GM21723 (cell line): ENCODE results near the gene SLC39A11.
"Not testable (repeated sequence)": the region's sequence is repeated elsewhere in the genome, so short reads cannot be mapped to it uniquely, and the experiment has no call there.

Experiments used
- ATAC-seq: cut with Tn5 transposase; IDR thresholded peaks from one replicate; pipeline ENCODE4 v1.9.1; 2021; ENCODE audit warnings: mild to moderate bottlenecking, moderate library complexity; ENCODE audit not compliant: unreplicated experiment

Gene SLC39A11

DNA sequence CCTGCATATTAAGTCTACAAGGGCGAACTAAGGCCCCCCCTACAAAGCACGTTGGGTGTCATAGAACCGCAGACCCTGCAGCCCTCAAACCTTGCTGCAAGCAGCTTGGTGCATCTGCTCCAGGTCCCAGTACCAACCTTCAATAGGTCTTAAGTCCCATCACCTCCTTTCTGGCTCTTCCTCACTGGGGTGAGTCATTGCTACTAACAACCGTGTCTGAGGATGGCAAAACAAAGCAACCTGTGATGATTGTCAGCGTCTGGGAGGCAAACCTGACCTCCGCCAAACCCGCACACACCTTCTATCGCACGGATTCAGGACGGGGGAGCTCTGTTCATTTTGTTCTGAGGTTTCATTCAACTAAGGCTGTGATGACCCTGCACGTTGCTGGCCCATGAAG lies 138.9 kb downstream of the SLC39A11 start:
- no peak for ATAC-seq

DNA sequence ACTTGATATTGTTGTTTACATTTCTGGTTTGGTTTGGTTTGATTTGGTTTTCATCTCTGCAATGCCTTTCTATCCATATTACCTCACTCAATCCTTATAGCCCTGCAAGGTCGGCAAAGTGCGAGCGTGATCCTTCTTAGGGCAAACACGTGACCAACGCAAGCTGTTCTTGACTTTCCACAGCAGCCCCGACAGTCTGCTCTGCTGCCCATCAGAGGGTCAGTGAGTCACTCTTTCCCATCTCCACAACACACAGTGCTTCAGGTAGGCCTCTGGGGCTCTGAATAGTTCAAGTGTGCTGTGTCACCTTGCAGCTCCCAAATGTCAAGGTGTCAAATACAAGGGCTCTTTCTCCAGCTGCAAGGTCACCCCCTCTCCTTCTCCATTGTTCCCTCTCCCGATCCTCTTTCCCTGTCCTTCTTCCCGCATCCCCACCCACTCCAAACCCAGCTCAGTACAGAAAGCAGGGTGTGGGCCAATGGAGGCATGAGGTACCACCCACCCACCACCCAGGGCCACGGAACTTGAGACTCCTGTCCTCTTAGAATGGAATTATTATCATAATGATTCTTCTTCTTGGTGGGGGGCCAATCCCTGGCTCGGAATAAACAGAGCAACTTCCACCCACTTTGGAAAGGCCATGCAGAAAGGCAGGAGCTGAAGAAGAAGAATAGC lies 139.7 kb downstream of the SLC39A11 start:
- ATAC-seq, result no peak

DNA sequence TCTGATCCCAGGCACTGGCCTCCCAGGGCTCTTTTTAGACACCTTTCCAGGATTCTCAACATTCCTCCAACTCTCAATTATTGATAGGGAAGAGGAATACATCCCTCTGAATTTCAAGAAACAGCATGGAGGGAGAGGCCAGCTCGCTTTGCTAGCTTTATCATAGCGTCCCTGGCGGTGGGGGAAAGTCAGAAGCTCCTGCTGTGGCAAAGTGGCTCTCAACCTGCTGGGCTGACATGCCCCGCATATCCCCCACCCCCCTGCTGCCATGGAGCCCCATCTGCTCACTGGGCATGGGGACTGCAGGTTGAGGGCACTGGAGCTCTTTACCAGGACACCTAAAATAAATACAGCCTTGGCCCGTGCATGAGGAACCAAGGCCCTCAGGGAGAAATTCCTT lies 140.3 kb downstream of the SLC39A11 start:
- no peak for ATAC-seq

DNA sequence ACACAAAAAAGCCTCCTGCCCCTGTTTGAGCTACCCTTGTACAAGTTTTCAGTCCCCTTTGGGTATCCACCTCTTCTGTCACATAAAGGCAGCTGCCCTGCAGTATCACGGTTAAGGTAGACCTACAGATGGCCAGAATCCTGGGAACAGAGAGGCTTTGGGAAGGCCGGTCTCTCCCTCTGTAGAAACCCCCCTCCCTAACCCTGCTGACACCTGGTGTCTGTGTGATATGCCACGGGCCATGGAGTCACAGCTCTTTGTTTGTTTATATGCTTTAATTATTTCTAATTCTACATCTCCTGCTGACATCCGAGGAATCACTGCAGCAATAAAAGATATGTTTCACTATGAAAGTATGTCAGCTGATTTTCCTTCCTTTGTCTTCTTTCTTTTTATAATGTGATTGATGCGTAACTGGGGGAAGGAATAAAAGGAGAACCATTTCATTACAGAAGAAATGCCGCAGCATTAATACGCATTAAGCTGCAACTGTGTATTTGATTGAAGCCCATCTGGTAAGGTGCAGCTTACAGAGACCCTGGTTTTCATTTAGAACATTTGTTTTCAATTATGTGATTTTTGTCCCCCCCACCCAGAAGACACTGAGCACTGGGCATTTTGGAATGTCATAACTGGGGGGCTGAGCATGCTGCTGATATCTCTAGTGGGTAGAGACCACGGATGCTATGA lies 142.1 kb downstream of the SLC39A11 start:
- no peak for ATAC-seq

DNA sequence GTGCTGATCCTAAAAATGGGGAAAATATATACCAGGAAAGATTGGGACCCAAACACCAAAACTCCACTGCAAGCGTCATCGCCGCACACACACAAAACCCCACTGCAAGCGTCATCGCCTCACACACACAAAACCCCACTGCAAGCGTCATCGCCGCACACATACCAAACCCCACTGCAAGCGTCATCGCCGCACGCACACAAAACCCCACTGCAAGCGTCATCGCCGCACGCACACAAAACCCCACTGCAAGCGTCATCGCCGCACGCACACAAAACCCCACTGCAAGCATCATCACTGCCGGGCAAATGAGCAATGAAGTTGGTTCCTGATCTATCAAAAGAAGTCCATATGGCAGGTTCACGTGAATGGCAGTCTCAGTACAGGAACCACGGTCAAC lies 144.4 kb downstream of the SLC39A11 start:
- ATAC-seq, result no peak

DNA sequence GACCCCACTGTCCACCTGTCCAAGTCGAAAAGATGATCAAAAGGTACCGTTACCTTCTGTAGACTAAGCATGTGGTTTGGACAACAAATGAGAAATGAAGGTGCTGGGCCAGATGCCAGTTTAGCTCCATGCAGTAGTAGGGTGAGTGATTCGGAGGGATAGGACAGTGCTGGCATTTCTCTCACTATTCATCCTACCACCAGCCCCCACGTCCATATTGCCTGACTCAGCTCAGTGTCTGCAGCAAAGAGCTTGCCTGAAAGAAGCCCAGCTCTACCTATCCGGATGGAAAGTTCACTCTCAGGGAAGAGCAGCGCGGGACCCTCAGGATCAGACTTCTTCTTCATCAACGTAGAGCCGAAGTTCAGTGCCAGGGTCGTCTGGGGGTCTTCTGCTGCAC lies 145.0 kb downstream of the SLC39A11 start:
- no peak for ATAC-seq

DNA sequence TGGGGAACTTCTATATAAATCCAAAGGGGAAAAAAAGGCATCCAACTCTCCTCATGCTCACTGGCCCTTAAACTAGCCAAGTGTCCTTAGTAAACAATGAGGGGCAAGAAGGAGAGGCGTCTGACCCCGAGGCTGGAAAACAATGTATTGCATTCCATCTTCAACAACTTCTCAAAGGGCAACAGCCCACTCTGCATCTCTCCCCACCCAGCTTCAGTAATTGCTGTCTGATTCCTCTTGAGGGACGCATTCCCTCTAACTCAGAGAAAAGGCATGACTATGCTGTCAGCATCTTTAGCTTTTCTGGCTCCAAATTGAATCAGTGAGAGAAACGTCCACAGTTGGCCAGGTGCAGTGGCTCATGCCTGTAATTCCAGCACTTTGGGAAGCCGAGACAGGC lies 145.8 kb downstream of the SLC39A11 start:
- no peak for ATAC-seq

DNA sequence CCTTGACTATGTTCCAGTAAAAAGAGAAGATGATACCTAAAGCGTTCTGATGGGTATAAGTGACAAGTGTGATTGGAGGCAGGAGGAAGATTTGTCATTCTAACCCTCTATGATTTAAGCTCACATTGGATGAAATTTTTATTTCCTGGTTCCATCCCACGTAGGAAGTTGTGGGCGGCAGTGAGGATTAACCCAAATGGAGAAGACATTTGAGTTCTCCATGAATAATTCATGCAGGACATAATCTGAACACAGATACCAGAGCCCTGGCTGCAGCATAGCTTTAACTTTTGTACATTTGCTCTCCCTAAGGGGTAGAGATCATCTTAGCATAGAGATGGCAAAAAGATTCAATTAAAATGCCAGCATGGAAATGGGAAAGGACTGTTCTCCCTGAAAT lies 146.3 kb downstream of the SLC39A11 start:
- ATAC-seq, result no peak

DNA sequence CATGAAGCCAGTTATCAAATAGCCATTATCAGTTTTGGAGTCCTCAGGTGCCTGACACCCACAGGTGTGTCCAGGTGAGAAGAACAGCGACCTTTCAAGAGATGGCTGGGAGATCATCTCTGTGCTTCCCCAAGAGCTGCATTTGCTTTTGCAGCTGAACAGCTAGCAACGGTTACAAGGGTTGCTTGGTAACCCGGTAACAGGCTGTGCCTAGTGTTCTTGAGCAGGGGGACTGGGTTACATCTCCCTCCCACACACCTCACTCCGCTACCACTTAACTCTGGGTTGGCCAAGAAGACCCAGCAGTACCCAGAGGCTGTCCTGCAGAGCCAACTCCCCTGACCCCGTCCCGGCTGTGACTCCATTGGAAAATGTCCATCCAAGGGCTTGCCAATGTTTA lies 147.0 kb downstream of the SLC39A11 start:
- ATAC-seq, result no peak

DNA sequence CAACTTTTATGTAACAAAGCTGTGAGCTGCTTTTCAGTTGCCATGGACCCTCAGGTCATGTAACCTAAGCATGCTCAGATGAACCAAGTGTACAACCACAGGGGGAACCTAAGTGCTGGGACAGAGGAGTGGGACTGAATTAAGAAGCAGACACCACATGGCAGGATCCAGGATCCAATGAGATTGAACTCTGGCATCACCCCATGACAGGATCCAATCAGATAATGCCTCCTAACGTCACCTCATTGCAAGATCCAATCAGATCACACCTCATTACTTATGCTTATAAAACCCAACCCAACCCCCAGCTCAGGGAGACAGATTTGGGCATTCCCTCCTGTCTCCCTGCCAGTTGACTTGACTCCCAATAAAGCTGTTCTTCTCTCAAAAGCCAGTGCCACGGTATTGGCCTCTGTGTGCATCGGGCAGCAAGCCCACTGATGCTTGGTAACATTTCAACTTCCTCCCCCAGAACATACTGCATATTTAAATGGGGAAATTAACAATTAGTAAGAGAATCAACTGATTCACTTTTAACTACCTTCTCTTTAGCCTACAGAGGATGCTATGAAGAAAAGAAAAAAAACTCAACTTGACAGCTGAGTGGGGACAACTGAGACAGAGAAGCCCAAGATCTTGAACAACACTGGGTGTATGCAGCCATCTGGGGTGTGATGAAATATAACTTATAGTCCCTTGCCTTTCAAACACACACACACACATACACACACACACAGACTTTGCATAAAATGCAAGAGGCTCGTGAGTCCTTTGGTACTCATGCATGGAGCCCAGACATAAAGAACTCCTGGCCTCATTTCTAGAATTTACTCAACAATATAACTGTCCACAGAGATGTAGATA lies 148.4 kb downstream of the SLC39A11 start:
- no peak for ATAC-seq

DNA sequence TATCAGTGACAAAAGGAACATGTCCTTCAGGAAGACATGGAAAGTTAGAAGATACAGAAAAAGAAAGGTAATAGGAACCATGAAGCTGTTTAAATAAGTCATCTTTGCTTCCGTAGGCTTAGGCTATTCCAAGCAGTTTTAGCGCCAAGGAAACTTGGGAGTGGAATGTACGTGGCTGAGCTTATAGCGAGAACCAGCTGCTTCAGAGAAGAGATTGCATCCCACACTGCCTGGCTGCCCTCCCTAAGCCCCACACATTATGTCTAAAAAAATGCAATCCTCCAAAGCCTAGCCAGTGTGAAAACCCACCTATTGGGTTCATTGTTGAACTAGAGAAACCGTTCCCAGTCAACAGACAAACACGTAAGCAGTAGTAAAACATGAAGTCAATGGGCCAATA lies 149.9 kb downstream of the SLC39A11 start:
- ATAC-seq, result no peak

DNA sequence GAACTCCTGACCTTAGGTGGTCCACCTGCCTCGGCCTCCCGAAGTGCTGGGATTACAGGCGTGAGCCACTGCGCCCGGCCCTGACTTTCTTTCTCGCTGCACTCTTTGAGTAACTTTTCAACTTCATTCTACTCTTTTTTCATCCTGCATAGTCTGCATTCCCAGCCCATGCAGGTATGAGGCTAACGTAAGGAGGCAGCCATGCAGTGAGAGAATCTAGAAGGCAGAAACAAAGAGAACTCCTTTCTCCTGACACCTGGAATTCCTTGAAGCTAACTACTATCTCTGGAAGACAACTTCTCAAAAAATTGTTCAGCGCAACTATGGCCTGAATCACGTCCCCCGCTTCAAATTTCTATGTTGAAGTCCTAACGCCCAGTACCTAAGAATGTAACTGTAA lies 152.0 kb downstream of the SLC39A11 start:
- ATAC-seq, result no peak

DNA sequence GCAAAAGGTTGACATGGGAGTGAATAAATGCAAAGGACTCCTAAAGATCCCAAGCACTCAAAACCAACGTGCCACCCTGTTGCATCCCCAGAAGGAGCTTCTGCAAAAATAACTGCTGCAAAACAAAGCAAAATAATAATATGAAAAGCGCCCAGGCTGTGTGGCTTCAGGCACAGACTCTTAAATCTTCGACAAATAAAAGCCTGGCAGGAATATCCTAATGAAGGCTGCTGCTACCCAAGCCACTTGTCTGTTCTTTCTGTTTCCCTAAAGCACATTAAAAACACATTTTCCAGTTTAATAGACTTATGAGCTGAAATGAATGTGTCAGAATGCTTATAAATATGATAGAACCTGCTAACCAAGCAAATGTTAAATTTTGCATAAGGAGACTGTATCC lies 154.0 kb downstream of the SLC39A11 start:
- ATAC-seq, result no peak

DNA sequence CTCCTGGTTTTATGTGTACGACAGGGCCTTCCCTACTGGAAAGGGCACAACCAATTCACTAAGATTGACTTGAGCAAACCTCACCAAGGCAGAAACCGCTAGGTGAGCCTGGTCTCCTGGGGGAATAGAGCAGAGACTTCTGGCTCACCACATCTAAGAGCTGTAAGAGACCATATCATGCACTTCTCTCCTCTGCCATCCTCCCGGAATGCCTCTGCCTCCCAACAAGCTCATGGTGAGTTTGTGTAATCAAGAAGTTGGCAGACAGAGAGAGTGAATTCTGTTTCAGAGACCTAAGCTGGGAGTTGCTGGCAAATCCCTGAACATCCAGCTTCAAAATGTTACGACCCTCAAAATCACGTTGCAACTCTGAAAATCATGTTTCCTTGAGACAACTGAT lies 154.8 kb downstream of the SLC39A11 start:
- ATAC-seq, result no peak

DNA sequence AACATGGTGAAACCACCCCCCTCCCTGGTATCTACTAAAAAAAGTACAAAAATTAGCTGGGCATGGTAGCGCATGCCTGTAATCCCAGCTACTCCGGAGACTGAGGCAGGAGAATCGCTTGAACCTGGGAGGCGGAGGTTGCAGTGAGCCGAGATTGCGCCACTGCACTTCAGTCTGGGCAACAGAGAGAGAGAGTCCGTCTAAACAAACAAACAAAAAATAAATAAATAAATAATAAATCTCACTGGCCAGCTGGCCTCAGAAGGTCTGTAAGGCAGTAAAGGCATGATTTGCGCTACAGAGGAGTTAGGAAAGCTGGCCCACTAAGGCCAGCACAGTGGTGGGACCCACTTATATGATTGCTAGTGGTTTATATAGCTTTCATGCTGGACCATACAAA lies 155.2 kb downstream of the SLC39A11 start:
- ATAC-seq, result not testable (repeated sequence)

DNA sequence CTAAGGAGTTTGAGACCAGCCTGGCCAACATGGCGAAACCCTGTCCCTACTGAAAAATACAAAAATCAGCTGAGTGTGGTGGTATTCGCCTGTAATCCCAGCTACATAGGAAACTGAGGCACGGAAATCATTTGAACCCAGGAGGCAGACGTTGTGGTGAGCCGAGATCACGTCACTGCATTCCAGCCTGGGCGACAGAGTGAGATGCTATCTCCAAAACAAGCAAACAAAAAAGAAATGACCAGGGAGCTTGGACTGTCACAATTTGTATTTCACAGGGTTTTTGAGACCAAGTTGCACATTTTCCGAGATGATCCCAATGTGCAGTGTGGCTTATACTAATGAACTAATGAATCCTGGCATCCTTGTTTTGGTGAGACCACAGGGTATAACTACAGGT lies 156.5 kb downstream of the SLC39A11 start:
- no peak for ATAC-seq

DNA sequence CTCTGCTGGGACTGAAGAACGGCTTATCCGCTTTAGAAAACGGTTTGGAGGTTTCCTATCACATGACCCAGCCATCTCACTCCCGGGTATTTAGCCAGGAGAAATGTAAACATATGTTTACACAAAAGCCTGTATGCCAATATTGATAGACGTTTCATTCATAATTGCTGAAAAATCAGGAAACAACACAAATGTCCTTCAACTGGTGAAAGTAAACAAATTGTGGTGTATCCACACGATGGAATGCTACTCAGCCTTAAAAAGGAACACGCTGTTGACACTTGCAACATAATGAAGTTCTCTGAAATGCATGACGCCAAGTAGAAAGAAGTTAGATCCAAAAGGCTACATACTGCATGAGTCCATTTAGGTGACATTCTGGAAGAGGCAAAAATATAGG lies 157.6 kb downstream of the SLC39A11 start:
- no peak for ATAC-seq

DNA sequence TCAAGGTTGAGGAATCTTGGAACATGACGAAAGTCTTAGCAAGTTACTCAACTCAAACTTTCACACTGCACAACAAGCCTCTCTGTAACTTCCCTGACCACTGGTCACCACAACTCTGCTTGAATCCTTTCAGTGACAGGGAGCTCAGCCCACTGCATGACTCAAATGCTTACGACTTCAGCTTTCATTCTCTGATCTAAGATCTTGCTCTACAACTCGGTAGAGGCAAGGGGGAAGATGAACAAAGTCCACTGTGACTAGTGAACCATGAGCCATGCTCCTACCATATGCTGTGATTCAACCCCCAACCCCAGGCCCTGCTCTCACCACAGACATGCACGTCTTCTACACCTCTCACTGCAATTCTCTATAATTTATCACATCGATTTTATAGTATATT lies 160.9 kb downstream of the SLC39A11 start:
- no peak for ATAC-seq

DNA sequence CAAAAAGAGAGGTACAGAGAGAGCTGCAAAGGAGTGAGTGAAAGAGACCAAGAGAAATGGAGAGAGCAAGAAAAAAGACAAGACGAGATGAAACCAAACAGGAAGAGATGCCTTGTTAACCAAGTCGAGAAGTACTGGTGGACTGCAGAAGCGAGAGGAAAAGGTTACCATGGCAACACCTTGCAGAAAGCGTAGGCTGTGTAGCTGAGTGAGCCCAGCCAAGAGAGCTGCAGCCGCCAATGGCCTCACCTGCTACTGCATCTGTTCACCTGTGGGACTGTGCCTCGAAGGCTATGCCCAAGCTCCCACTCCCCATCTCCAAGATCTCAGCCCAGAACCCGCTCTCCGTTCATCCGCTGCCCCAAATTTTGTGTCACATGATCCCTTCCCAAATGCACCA lies 161.3 kb downstream of the SLC39A11 start:
- no peak for ATAC-seq

DNA sequence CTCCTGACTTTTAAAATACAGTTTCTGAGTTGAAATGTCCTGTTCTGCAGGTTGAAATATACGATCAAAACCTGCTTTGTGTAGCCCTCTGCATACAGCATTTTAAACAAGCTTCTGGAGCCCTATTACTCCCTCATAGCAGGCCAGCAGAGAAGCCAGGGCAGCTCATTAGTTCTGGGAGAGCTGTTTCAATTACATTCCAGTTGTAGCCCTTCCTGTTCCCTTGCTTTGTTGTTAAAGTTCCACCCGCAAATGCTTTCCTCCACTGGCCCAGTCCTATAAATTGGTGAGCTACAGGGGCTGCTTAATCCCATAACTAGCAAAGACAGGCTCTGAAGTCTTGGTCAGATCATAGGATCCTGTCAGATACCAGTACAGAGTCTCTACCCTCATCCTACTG lies 162.5 kb downstream of the SLC39A11 start:
- ATAC-seq, result no peak

DNA sequence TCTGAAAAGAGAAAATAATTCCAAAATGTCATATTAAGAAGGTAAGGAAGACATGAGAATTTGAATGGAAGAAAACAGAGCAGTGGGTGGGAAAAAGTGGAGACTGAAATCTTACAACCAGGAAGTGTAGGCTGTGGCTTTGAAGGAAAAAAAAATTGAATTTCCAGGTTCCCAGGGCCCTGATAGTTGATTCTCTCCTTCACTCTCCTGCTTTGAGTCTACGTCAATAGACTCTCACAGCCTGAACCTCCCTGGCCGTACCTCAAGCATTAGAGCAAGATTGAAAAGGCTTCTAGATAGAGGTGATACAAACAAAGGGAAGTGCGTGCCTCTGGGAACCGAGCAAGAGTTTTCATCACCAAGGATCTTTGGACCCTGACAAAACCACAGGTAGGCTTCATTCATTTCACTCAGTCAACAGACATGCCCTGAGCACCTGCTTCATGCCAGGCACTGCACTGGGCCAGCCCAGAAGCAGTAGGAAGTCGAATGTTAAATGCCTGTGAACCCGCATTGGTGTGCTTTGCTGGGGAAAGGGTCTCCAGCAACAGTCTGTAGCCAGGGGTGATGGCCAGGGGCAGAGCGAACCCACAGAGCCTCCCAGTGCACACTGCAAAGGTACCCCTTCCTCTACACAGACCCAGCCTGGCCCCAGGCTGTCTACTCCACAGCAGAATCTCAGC lies 163.9 kb downstream of the SLC39A11 start:
- ATAC-seq, result no peak
